Motor neuron (in vitro differentiated cells): ENCODE results near the gene CIDEB. TPM values are rescaled to one million over a fixed set of nuclear protein-coding genes. Genes with fewer than 3 reads are reported as not detected.

ENCODE experiments used
- ATAC-seq, 8 experiments: fragments of 200-7000 bp; cut with Tn5 transposase; replicated peaks in 6 of 8; 2 replicates each; pipeline ENCODE4 v1.8.0; 2021; ENCODE audit warnings: mild to moderate bottlenecking in 8 of 8, moderate library complexity in 8 of 8
- H3K27ac ChIP-seq, 2 donors: fragments of 250-450 bp; sonication (Bioruptor Pico); 2 replicates each; pipeline ENCODE4 v1.9.0; 2021; ENCODE audit warnings: antibody characterized with exemption in 2 of 2, mild to moderate bottlenecking in 2 of 2, moderate library complexity in 1 of 2
- H3K4me1 ChIP-seq, 2 donors: fragments of 250-450 bp; sonication (Bioruptor Pico); replicated peaks in 1 of 2; 2 replicates each; pipeline ENCODE4 v1.6.1; 2021; ENCODE audit warnings: antibody characterized with exemption in 2 of 2, mild to moderate bottlenecking in 2 of 2, moderate library complexity in 1 of 2
- H3K4me3 ChIP-seq, 5 donors: fragments of 250-450 bp; sonication (Bioruptor Pico); 2 replicates each; pipeline ENCODE4 v1.9.0; 2021; ENCODE audit warnings: antibody characterized with exemption in 5 of 5, mild to moderate bottlenecking in 5 of 5, moderate library complexity in 4 of 5
- WGBS, 10 experiments: fragments of 450-650 bp; shearing (Covaris generic); methylation state at CpG; one replicate each; pipeline ENCODE4 v1.0.0; 2022; 5-methylcytosine and 5-hydroxymethylcytosine counted together
- in situ Hi-C, 9 experiments: fragments of 400-800 bp; cut with MboI; loops; one replicate each; pipeline ENCODE4 v1.15.0; 2021; ENCODE audit warnings: low sequenced_read_pairs in 9 of 9, low pct_unique_long_range_greater_than_20kb in 2 of 9; ENCODE audit not compliant: unreplicated experiment in 9 of 9
- total RNA-seq, 8 experiments: library from RNA; unstranded; fragments of 300-600 nt; gene quantifications; 2 replicates each; pipeline versions ENCODE4 v1.2.3 to v1.2.4, GENCODE V29; 2022

CIDEB gene
- total RNA-seq, 8 experiments from 2014 or later, result 0.32 to 1.6 (median 0.40) TPM; not detected in 5

DNA sequence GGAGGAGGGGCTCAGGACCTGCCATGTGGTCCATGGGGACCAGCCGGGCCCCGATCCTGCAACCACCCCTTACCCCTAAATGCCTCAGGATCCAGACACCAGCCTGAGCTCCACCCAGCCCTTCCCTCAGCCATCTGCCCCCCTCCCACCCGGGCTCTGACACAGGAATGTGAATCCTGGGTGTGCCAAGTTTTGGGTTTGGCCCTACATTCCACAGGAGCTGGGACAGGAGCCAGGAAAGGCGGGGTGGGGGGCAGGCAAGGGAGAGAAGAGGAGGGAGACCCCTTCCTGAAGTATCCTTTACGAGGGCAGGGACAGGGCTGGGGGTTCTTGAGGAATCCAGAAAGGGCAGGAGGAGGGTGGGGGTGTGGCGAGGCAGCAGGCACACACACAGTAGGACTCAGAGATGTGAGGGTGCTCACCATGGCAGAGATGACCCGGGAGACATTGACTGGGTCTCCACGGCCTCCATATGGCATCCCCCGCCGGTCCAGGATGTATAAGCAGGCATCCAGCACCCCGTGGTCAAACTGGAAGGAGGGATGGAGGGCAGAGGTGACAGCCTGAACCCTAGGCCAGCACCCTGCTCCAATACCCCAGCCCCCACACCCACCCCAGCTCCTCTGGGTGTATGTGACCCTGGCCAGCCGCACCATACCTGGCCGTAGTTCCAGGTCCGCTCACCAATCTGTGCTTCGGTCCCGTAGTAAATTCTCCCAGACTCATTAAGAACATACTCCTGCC is 48.3 kb downstream of the CIDEB start:
- ATAC-seq, result peak in 3 of 8 experiments; percentile 59 to 72 (median 68)
- Histone ChIP-seq H3K4me1 (no peaks in the 10 kb centered on the region), H3K27ac (no peak overlapping the region), H3K4me3 (no peak overlapping the region)
- no CpG with 5 or more reads among the region's 16 CpGs for WGBS, 10 experiments
- in situ Hi-C loops, result no loop called here

DNA sequence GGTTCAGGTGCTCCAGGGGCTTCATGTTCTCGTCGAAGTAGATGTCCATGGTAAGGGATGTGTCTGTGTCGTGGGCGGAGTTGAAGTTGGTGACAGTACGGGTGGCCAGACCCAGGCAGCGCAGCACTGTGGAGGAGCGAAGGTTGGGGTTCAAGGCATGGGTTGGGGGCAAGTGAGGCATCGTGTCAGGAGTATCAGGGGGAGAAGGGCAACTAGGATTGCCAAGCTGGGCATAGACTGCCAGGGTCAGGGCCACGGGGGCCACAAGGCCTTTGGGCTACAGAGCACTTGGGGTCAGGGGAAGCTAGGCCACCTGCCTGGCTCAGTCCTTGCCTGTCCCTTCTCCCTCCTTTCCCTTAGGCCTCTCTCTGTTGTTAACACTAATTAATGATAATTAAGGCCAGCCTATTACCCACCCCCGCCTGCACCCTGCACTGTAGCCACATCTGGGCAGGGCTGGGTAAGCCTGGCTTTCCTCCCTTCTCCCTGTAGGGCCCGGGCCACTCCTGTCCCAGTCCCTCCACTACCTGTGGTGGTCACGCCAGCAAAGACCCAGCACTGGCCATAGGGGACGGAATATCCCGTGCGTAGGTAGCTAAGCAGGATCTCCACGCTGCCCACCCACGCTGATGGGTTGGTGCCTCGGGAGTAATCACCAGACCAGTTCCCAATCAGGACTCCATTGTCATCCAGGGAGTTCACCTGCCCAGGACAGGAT is 49.1 kb downstream of the CIDEB start:
- no peaks in the 10 kb centered on the region for H3K4me1 ChIP-seq
- ATAC-seq, result peak in 2 of 8 experiments; percentile 7 to 30
- no peak overlapping the region for H3K4me3 ChIP-seq
- 70 to 94% (median 80%) methylated on average over 1 to 6 of the region's 18 CpGs; no CpG with 5 or more reads in 5 of the 10 experiments for WGBS, 10 experiments
- in situ Hi-C loops, result no loop called here
- H3K27ac ChIP-seq, result no peak overlapping the region

DNA sequence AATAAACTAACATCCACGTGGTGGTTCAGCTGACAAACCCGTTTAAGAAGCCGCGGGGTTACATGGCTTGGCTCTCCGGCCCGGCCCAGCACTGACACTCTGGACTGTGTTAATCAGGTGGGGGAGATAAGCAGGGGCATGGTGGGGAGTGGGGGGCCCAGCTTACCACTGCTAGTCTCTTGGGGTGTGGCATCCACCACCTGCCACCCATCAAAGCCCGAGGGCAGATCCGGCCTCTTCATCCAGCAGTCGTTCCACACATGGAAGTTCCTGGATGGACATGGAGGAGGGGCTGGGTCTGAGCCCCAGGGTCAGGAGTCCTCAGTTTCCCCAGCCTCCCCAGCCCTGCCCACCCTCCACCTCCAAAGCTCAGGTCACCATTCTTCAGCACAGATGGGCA is 49.7 kb downstream of the CIDEB start:
- no peak for ATAC-seq
- in situ Hi-C loops, result no loop called here
- H3K4me3 ChIP-seq, result no peak overlapping the region
- 60 to 97% (median 80%) methylated on average over 1 to 5 of the region's 9 CpGs; no CpG with 5 or more reads in 3 of the 10 experiments for WGBS, 10 experiments
- no peak overlapping the region for H3K27ac ChIP-seq
- no peaks in the 10 kb centered on the region for H3K4me1 ChIP-seq

DNA sequence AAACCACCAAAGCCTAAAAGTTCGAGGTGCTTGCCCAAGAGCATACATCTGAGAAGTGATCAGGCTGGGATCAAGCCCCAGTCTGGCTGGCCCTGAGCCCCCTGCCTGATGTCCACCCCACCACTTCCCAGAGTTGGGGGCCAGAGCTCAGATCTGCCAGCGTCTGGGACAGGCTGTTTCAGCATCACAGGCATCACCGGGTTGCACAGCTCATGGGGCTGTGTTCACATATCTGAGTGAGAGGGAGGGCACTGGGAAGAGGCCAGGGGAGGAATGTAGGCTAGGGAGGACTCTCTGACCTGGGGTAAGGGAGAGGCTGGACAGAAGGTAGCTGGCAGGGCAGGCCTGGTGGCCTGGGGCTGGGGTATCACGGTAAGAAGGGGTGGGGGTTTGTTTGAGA is 50.8 kb downstream of the CIDEB start:
- peak in 2 of 8 experiments; percentile 25 to 37 for ATAC-seq
- in situ Hi-C loops, result no loop called here
- Histone ChIP-seq H3K27ac (no peak overlapping the region), H3K4me1 (no peaks in the 10 kb centered on the region), H3K4me3 (no peak overlapping the region)
- 52 to 80% (median 70%) methylated on average over 1 to 3 of the region's 4 CpGs; no CpG with 5 or more reads in 7 of the 10 experiments for WGBS, 10 experiments

DNA sequence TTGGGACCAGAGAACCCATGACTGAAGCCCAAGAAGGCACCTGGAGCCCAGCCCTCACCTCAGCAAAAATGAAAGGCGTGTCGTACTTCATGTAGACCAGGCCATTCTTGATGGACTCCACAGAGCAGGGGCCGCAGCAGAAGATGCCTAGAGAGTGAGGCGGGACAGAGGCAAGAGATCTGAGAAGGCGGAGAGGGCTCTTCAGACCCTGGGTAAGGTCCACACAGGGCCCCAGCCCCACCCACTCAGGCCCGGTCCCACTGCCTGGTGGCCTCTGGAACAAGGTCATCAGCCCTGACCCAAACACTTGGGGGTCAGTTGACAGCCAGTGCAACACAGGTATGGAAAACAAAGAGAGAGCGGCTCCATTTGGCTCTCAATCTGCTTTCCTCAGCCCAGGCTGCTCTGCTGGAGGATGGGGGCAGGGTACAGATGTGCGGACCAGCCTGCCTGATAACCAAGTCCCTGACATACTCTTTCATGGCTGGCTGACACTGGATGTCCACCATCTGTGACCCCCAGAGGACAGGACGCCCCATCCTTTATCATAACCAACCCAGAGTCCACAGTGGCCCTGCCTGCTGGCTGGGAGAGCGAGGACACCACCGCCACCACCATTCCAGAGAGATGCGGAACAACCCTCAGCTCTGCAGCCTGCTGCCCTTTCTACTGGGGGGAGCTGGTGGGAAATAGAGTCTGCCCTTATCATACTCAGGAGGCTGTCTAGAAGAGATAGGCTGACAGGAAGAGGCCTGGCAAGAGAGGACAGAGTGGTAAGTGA is 51.7 kb downstream of the CIDEB start:
- H3K27ac ChIP-seq, result no peak overlapping the region
- in situ Hi-C loops, result no loop called here
- H3K4me3 ChIP-seq, result no peak overlapping the region
- 40 to 100% (median 85%) methylated on average over 1 to 8 of the region's 12 CpGs; no CpG with 5 or more reads in 3 of the 10 experiments for WGBS, 10 experiments
- no peak for ATAC-seq
- H3K4me1 ChIP-seq, result no peaks in the 10 kb centered on the region

DNA sequence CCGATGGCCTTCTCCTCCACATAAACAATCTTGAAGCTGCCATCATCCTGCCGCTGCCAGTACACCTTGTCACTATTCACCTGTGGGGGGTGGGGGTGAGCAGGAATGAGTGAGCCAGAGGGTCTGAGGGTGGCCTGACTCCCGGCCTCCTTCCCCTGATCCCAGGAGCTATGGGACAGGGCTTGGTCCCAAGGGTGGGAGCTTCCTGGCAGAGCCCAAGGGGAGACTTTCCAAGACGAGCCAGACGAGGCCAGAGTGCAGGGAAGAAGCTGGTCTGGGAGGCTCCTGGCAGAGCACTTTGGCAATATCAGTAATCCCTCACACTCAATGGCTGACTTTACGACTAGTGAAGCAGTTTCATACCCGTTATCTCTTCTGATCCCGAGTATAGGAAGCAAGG is 52.3 kb downstream of the CIDEB start:
- Histone ChIP-seq H3K4me3 (no peak overlapping the region), H3K4me1 (no peaks in the 10 kb centered on the region), H3K27ac (no peak overlapping the region)
- WGBS, 10 experiments, result 40 to 100% (median 96%) methylated on average over 1 to 3 of the region's 8 CpGs; no CpG with 5 or more reads in 3 of the 10 experiments
- in situ Hi-C loops, result no loop called here
- ATAC-seq, result no peak

Other genes starting within 250 kb of the CIDEB start
- gene CPNE6, start 236.4 kb downstream of the CIDEB start, total RNA-seq, result 1 to 10 TPM in 4 of 8 experiments, under 1 TPM in 4; 0.54 to 3.3 (median 1.2) TPM
- gene PCK2, start 213.7 kb downstream of the CIDEB start, total RNA-seq, result 10 to 100 TPM in 7 of 8 experiments, 1 to 10 TPM in 1; 7.6 to 66.5 (median 33.2) TPM
- gene DCAF11, start 193.2 kb downstream of the CIDEB start, total RNA-seq, result 10 to 100 TPM; 43.1 to 80.7 (median 52.6) TPM
- 1 to 10 TPM; 1.1 to 2.6 (median 2.1) TPM for gene NRL, start 193.0 kb downstream of the CIDEB start, total RNA-seq
- 1 to 10 TPM in 2 of 8 experiments, under 1 TPM in 5, not detected in 1; 0.27 to 2.2 (median 0.83) TPM for gene FITM1, start 177.3 kb downstream of the CIDEB start, total RNA-seq
- gene PSME1, start 171.8 kb downstream of the CIDEB start, total RNA-seq, result 100 to 1,000 TPM in 4 of 8 experiments, 10 to 100 TPM in 4; 40.1 to 318 (median 102) TPM
- 10 to 100 TPM; 16.7 to 41.2 (median 26.0) TPM for gene EMC9, start 166.4 kb downstream of the CIDEB start, total RNA-seq
- 100 to 1,000 TPM in 5 of 8 experiments, 10 to 100 TPM in 3; 77.2 to 504 (median 129) TPM for gene PSME2, start 161.4 kb downstream of the CIDEB start, total RNA-seq
- 10 to 100 TPM; 35.0 to 79.5 (median 46.3) TPM for gene RNF31, start 160.5 kb downstream of the CIDEB start, total RNA-seq
- 100 to 1,000 TPM in 2 of 8 experiments, 10 to 100 TPM in 4, 1 to 10 TPM in 2; 6.6 to 151 (median 34.7) TPM for gene IRF9, start 146.7 kb downstream of the CIDEB start, total RNA-seq
- gene REC8, start 135.9 kb downstream of the CIDEB start, total RNA-seq, result 10 to 100 TPM in 6 of 8 experiments, 1 to 10 TPM in 2; 2.6 to 41.2 (median 23.5) TPM
- 10 to 100 TPM; 17.4 to 90.0 (median 39.8) TPM for gene IPO4, start 119.2 kb downstream of the CIDEB start, total RNA-seq
- 10 to 100 TPM; 17.6 to 53.1 (median 30.8) TPM for gene TM9SF1, start 112.5 kb downstream of the CIDEB start, total RNA-seq
- 10 to 100 TPM in 1 of 8 experiments, 1 to 10 TPM in 7; 1.8 to 10.1 (median 3.4) TPM for gene TSSK4, start 102.3 kb downstream of the CIDEB start, total RNA-seq
- gene CHMP4A, start 94.5 kb downstream of the CIDEB start, total RNA-seq, result 10 to 100 TPM; 48.4 to 76.0 (median 55.8) TPM
- 10 to 100 TPM; 12.1 to 38.8 (median 27.0) TPM for gene MDP1, start 91.9 kb downstream of the CIDEB start, total RNA-seq
- 100 to 1,000 TPM; 180 to 362 (median 267) TPM for gene NEDD8, start 75.6 kb downstream of the CIDEB start, total RNA-seq
- 10 to 100 TPM; 46.7 to 87.8 (median 69.0) TPM for gene GMPR2, start 75.0 kb downstream of the CIDEB start, total RNA-seq
- gene TINF2, start 65.4 kb downstream of the CIDEB start, total RNA-seq, result 10 to 100 TPM; 33.4 to 54.3 (median 44.4) TPM
- gene TGM1, start 44.8 kb downstream of the CIDEB start, total RNA-seq, result 1 to 10 TPM in 7 of 8 experiments, under 1 TPM in 1; 0.92 to 4.7 (median 2.1) TPM
- 10 to 100 TPM; 13.3 to 28.0 (median 19.6) TPM for gene RABGGTA, start 36.4 kb downstream of the CIDEB start, total RNA-seq
- 10 to 100 TPM; 11.4 to 26.5 (median 16.4) TPM for gene DHRS1, start 8.2 kb downstream of the CIDEB start, total RNA-seq
- gene NOP9, start 8.1 kb downstream of the CIDEB start, total RNA-seq, result 10 to 100 TPM; 13.5 to 32.8 (median 16.6) TPM
- 10 to 100 TPM in 1 of 8 experiments, 1 to 10 TPM in 7; 1.3 to 14.6 (median 2.3) TPM for gene LTB4R2, start 2.2 kb upstream of the CIDEB start, total RNA-seq
- gene LTB4R, start 3.5 kb upstream of the CIDEB start, total RNA-seq, result 10 to 100 TPM in 1 of 8 experiments, 1 to 10 TPM in 6, under 1 TPM in 1; 0.92 to 13.6 (median 2.1) TPM
- 1 to 10 TPM in 4 of 8 experiments, under 1 TPM in 4; 0.43 to 3.7 (median 1.2) TPM for gene ADCY4, start 27.1 kb upstream of the CIDEB start, total RNA-seq
- gene RIPK3, start 32.0 kb upstream of the CIDEB start, total RNA-seq, result 1 to 10 TPM in 3 of 8 experiments, under 1 TPM in 2, not detected in 3; 0.29 to 7.9 (median 1.3) TPM
- 100 to 1,000 TPM in 3 of 8 experiments, 10 to 100 TPM in 2, 1 to 10 TPM in 3; 5.1 to 345 (median 13.4) TPM for gene NFATC4, start 60.2 kb upstream of the CIDEB start, total RNA-seq
- 10 to 100 TPM in 3 of 8 experiments, 1 to 10 TPM in 5; 2.1 to 78.7 (median 6.3) TPM for gene NYNRIN, start 91.0 kb upstream of the CIDEB start, total RNA-seq
- 1 to 10 TPM in 4 of 8 experiments, under 1 TPM in 4; 0.16 to 7.9 (median 1.1) TPM for gene CBLN3, start 121.7 kb upstream of the CIDEB start, total RNA-seq
- 10 to 100 TPM in 7 of 8 experiments, 1 to 10 TPM in 1; 8.5 to 59.9 (median 17.4) TPM for gene KHNYN, start 122.0 kb upstream of the CIDEB start, total RNA-seq
- gene SDR39U1, start 134.8 kb upstream of the CIDEB start, total RNA-seq, result 10 to 100 TPM; 34.6 to 72.5 (median 55.1) TPM
- gene CMA1, start 200.3 kb upstream of the CIDEB start, total RNA-seq, result 1 to 10 TPM in 3 of 8 experiments, under 1 TPM in 2, not detected in 3; 0.21 to 8.3 (median 3.0) TPM